Esophagus muscularis mucosa (tissue), 4 donors: ENCODE results near the gene GALNT14.

Experiments
- CTCF ChIP-seq, 3 experiments: fragments of 200-600 bp in 2 of 3; fragments of 450-650 bp in 1 of 3; sonication (generic) in 2 of 3; IDR thresholded peaks; one replicate each; pipeline ENCODE4 v1.5.1; 2017 to 2019; ENCODE audit warnings: antibody characterized with exemption in 3 of 3, mild to moderate bottlenecking in 2 of 3, moderate library complexity in 1 of 3
- EP300 ChIP-seq: sonication (generic); formaldehyde crosslinking; IDR thresholded peaks from one replicate; pipeline ENCODE4 v1.6.1; 2017; ENCODE audit warnings: antibody characterized with exemption
- POLR2AphosphoS5 ChIP-seq, 2 donors: sonication (generic); formaldehyde crosslinking; IDR thresholded peaks; one replicate each; pipeline ENCODE4 v1.6.1; 2017; ENCODE audit warnings: antibody characterized with exemption in 2 of 2

GRCh38 chr2:30880516-30880915, 257.7 kb downstream of the GALNT14 start:
- TF ChIP-seq POLR2AphosphoS5 (IDR thresholded peaks at IDR 0.05), result no peak
- TF ChIP-seq CTCF (IDR thresholded peaks at IDR 0.05), result no peak
- no peak for TF ChIP-seq EP300
